Naive thymus-derived CD8-positive, alpha-beta T cell (primary cell): ENCODE data around the gene ZNF296. TPM values are rescaled to one million over a fixed set of nuclear protein-coding genes. Genes with fewer than 3 reads are reported as not detected.

ENCODE experiments used
- ATAC-seq, 2 donors: fragments of 150-1000 bp; cut with Tn5 transposase in 1 of 2; sonication (Bioruptor Pico), chemical (Tn5 transposase) in 1 of 2; 1 replicate in 1 of 2; 2 replicates in 1 of 2; pipeline ENCODE4 v1.10.0; 2021; ENCODE audit warnings: mild to moderate bottlenecking in 2 of 2, moderate library complexity in 2 of 2
- POLR2A ChIA-PET: fragments of 350-600 bp; sonication (Branson Sonifier 250); formaldehyde crosslinking; loops from one replicate; lab custom pipeline; 2021; ENCODE audit warnings: antibody characterized with exemption; lab: Charles Lee
- DNase-seq, 10 donors: peaks; one replicate each; pipeline versions ENCODE4 v3.0.0 to v3.0.0-alpha.2; 2020 to 2022
- H3K27ac Mint-ChIP-seq, 10 donors: one replicate each; pipeline ENCODE4 v1.8.0; 2020 to 2022; ENCODE audit warnings: mild to moderate bottlenecking in 10 of 10, mixed read lengths in 10 of 10, moderate library complexity in 4 of 10, inconsistent platforms in 1 of 10
- H3K27me3 Mint-ChIP-seq, 5 donors: one replicate each; pipeline ENCODE4 v1.8.0; 2021 to 2022; ENCODE audit warnings: mixed read lengths in 5 of 5
- H3K36me3 Mint-ChIP-seq, 3 donors: one replicate each; pipeline ENCODE4 v1.8.0; 2020 to 2022; ENCODE audit warnings: mixed read lengths in 3 of 3, mild to moderate bottlenecking in 2 of 3, inconsistent platforms in 1 of 3
- H3K4me1 Mint-ChIP-seq, 4 donors: one replicate each; pipeline ENCODE4 v1.8.0; 2021 to 2022; ENCODE audit warnings: mixed read lengths in 4 of 4
- H3K4me3 Mint-ChIP-seq, 10 donors: one replicate each; pipeline ENCODE4 v1.8.0; 2020 to 2022; ENCODE audit warnings: mild to moderate bottlenecking in 10 of 10, mixed read lengths in 10 of 10, moderate library complexity in 6 of 10, inconsistent platforms in 1 of 10
- H3K9me3 Mint-ChIP-seq, 9 donors: one replicate each; pipeline ENCODE4 v1.8.0; 2020 to 2022; ENCODE audit warnings: mixed read lengths in 9 of 9, mild to moderate bottlenecking in 3 of 9, inconsistent platforms in 1 of 9, moderate library complexity in 1 of 9
- polyA plus RNA-seq, 3 donors: library from polyadenylated mRNA; unstranded; fragments of 300-500 nt; fragmentation: Illumina TruSeq; gene quantifications; one replicate each; pipeline ENCODE4 v1.2.3, GENCODE V29; 2021
- total RNA-seq, 8 experiments: library from RNA in 2 of 8; stranded (reverse) in 2 of 8; gene quantifications; one replicate each; pipeline ENCODE4 v1.2.3 and lab custom pipeline; 2021 to 2026

The ZNF296 gene
- total and polyA plus RNA-seq, 5 experiments from 2014 or later = 1.0 to 2.4 (median 1.6) TPM

DNA sequence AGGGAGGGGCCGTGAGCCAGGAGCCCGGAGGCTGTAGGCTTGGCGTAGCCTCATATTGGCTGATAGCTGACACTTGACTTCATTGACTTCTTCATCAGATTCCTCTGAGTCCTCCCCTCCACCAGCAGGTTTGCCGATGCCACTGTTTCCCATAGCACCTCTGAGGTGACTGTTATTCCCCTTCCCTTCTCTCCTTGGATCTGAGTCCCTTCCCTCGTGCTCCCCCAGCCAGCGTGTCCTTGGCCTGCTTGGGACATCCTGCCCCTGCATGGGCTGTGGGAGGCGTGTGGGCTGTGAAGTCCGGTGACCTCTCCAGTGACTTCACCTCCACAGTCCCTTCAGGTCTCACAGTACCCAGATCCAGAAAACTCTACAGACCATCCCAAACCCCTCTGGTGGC lies 25.5 kb upstream of the ZNF296 start:
- no peaks in the 10 kb centered on the region for H3K9me3 Mint-ChIP-seq
- no peak for DNase-seq
- peaks cover 49 to 88% (median 82%) of the 10 kb centered on the region in 4 donors for H3K4me1 Mint-ChIP-seq
- no peak for ATAC-seq
- H3K36me3 Mint-ChIP-seq = peaks cover 0 to 2% (median 0%) of the 10 kb centered on the region in 3 donors
- POLR2A ChIA-PET = interaction anchor here (1.0 kb wide), 2 partner anchors 9 to 20 kb away, joined by 3 to 4 read pairs; partner anchors contain the start of gene PPP1R37
- no peaks in the 10 kb centered on the region for H3K27me3 Mint-ChIP-seq
- H3K27ac Mint-ChIP-seq = peak overlapping the region in 7 of 10 donors; percentile 25 to 93 (median 75)
- peak overlapping the region in 1 of 10 donors; percentile 7 for H3K4me3 Mint-ChIP-seq

DNA sequence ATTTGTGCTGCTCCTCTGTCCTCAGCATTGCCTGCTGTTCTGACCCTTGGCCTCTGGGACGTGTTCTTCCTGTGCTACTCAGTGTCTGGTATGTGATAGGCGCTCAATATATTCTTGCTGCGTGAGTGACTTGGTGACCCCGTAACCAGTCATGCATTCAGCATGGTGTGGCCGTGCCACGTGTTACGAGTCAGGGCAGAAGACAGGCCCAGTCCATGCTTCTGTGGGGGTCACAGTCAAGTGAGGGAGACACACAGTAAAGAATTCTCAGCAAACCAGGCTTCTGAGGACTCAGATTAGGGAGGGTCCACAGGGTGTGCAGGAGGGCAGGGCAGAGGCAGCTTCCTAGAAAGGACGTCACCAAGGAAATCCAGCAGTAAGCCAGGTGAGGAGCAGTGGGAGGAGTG lies 24.6 kb upstream of the ZNF296 start:
- Mint-ChIP-seq H3K9me3 (no peaks in the 10 kb centered on the region), H3K36me3 (peaks cover 0 to 2% (median 0%) of the 10 kb centered on the region in 3 donors), H3K4me1 (peaks cover 59 to 93% (median 87%) of the 10 kb centered on the region in 4 donors), H3K27ac (peak overlapping the region in 7 of 10 donors; percentile 29 to 84 (median 72)), H3K27me3 (no peaks in the 10 kb centered on the region), H3K4me3 (no peak overlapping the region)
- POLR2A ChIA-PET = interaction anchor here (1.0 kb wide), 1 partner anchor 8 kb away, joined by 4 read pairs; the partner anchor contains the start of gene PPP1R37
- no peak for DNase-seq
- ATAC-seq = no peak

GRCh38 chr19:45100201-45100600 lies 23.9 kb upstream of the ZNF296 start:
- H3K27me3 Mint-ChIP-seq = no peaks in the 10 kb centered on the region
- DNase-seq (no peak), ATAC-seq (no peak)
- POLR2A ChIA-PET = no interaction called here
- H3K4me3 Mint-ChIP-seq = peak overlapping the region in 2 of 10 donors; percentile 18 to 54
- no peaks in the 10 kb centered on the region for H3K9me3 Mint-ChIP-seq
- H3K4me1 Mint-ChIP-seq = peaks cover 56 to 91% (median 86%) of the 10 kb centered on the region in 4 donors
- peaks cover 0 to 2% (median 0%) of the 10 kb centered on the region in 3 donors for H3K36me3 Mint-ChIP-seq
- H3K27ac Mint-ChIP-seq = peak overlapping the region in 4 of 10 donors; percentile 33 to 81 (median 58)

DNA sequence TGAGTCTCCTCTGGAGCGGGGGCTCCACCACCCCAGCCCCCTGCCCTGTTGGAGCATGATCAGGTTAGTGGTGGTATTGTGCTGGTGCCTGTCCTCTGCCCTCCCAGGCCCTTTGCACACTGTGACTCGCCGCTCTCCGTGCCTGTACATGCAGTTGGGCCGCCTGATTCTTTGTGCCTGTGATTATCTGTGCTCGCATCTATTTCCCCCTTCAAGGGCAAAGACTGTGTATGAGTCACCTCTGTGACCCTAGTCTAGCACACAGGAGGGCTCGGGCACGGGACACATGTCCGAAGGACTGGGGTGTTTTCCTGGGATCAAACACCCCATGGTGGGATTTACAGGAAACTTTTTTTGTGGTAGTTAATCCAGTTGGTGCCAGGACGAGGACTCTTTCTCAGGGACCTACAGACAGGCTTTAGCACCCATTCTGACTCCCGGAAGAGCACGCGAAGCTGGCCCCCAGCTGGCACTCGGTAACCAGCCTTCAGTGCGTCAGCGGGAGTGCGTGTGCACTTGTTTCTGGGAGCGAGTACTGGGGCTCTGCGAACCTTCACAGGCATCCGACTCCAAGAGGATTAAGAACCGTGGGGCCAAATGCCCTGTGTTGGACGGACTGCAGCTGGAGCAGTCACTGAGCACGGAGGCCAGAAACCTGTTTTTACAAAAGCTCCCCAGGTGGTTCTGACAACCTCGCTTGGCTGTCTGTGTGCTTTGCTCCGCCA lies 23.4 kb upstream of the ZNF296 start:
- no peaks in the 10 kb centered on the region for H3K27me3 Mint-ChIP-seq
- peak overlapping the region in 4 of 10 donors; percentile 23 to 45 (median 38) for H3K4me3 Mint-ChIP-seq
- H3K4me1 Mint-ChIP-seq = peaks cover 55 to 90% (median 86%) of the 10 kb centered on the region in 4 donors
- no peaks in the 10 kb centered on the region for H3K9me3 Mint-ChIP-seq
- H3K27ac Mint-ChIP-seq = peak overlapping the region in 9 of 10 donors; percentile 35 to 86 (median 67)
- peaks cover 0 to 2% (median 0%) of the 10 kb centered on the region in 3 donors for H3K36me3 Mint-ChIP-seq
- DNase-seq (no peak), ATAC-seq (no peak)
- POLR2A ChIA-PET = interaction anchor here (1.7 kb wide), 1 partner anchor 53 kb away, joined by 7 read pairs; no protein-coding TSS in a partner anchor

DNA sequence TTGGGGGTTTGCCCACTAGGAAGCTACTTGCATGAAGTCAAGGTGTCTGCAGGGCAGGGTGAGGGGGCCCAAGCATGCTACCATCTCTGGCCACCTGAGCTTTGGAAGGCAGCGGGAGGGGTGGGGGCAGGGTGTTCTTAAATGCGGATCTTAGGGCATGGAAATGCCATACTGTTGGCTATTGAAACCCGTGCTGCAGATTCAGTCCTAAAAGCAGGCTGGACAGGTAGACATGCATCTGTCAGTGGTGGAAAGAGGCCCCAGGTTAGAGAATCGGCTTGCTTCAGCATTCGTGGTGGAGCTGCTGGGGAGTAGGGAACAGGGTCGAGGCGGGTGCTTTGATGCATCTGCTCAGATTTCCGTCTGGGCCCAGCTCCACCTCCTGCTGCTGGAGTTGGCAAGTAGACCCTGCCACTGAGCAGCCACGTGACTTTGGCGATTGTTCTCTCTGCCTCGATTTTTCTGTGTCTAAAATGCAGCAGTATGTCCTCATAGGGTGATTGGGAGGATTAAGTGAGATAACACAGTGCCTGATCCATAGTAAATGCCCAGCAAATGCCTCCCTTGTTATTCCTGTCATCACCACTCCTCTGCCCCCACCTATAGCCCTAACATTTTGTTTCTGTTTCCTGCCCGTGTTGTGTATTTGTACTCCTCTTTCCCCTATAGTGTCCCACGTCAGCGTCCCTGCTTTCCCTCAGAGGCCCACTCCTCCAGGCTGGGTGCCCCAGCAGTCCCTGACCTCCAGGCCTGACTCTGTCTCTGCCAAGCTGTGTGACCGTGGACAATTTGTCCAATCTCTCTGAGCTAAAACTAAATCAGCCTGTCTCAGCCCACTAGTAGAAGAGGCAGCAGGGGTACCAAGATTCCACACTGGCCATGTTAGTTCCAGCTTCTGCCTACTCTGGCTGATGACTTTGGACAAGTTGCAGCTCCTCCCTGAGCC lies 22.5 kb upstream of the ZNF296 start:
- Mint-ChIP-seq H3K27ac (peak overlapping the region; percentile 19 to 90 (median 73)), H3K4me1 (peaks cover 55 to 90% (median 86%) of the 10 kb centered on the region in 4 donors), H3K9me3 (no peaks in the 10 kb centered on the region), H3K4me3 (peak overlapping the region in 7 of 10 donors; percentile 32 to 74 (median 56)), H3K27me3 (no peaks in the 10 kb centered on the region), H3K36me3 (peaks cover 0 to 2% (median 0%) of the 10 kb centered on the region in 3 donors)
- POLR2A ChIA-PET = interaction anchor here (1.7 kb wide), 2 partner anchors 54 to 60 kb away, joined by 4 to 7 read pairs; partner anchors contain the start of gene CLASRP
- DNase-seq (no peak), ATAC-seq (peak in 1 of 2 donors; percentile 24)

DNA sequence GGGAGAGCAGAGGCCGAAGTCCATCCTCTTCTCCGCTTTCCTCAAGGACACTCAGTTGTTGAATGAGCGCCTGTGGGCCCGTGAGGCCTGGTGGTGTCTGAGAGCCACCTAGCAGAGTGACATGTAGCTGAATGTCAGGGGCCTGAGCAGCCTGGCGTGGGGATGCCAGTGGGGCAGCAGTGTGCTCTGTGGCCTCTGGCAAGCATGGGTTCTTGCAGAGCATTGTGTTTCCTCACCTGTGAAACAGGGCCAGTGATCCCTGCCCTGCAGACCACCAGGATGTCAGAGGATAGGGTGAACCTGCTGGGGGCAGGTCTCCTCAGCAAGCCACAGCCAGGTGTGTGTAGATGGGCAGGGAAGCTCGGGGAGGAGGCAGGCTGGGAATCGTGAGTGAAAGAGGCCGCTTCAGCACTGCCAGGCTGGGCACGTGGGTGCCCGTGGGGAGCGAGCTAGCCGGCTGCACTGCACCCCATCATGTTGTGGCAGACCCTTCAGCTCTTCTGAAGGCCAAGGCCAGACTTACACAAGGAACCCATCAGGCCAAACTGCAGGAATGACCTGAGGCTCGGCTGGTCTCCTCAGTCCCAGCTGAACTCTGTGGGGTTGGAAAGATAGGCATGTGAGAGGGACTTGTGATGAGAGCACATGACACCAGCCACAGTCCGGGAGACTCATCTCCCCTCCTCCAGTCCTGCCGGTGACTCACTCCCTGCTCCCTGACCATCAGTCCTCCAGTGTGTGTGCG lies 21.7 kb upstream of the ZNF296 start:
- Mint-ChIP-seq H3K4me1 (peaks cover 57 to 90% (median 84%) of the 10 kb centered on the region in 4 donors), H3K36me3 (peaks cover 0 to 2% (median 0%) of the 10 kb centered on the region in 3 donors), H3K27me3 (no peaks in the 10 kb centered on the region), H3K27ac (peak overlapping the region in 9 of 10 donors; percentile 47 to 90 (median 73)), H3K4me3 (peak overlapping the region in 8 of 10 donors; percentile 26 to 74 (median 50)), H3K9me3 (no peaks in the 10 kb centered on the region)
- POLR2A ChIA-PET = interaction anchor here (1.7 kb wide), 2 partner anchors 55 to 59 kb away, joined by 4 to 7 read pairs; partner anchors contain the start of gene CLASRP
- ATAC-seq = no peak
- DNase-seq = no peak

- H3K27ac Mint-ChIP-seq = peak overlapping the region in 5 of 10 donors; percentile 55 to 84 (median 70)
- H3K36me3 Mint-ChIP-seq = peaks cover 0 to 2% (median 0%) of the 10 kb centered on the region in 3 donors
- H3K4me1 Mint-ChIP-seq = peaks cover 61 to 90% (median 83%) of the 10 kb centered on the region in 4 donors
- H3K4me3 Mint-ChIP-seq = peak overlapping the region in 8 of 10 donors; percentile 20 to 62 (median 28)
- no peak for DNase-seq
- no peaks in the 10 kb centered on the region for H3K9me3 Mint-ChIP-seq
- no peak for ATAC-seq
- H3K27me3 Mint-ChIP-seq = no peaks in the 10 kb centered on the region
- POLR2A ChIA-PET = interaction anchor here (0.7 to 1.7 kb wide), 2 partner anchors 20 to 59 kb away, joined by 4 to 7 read pairs; partner anchors contain the start of gene CLASRP
Measured at GRCh38 chr19:45097450-45097775, 21.1 kb upstream of the ZNF296 start.

DNA sequence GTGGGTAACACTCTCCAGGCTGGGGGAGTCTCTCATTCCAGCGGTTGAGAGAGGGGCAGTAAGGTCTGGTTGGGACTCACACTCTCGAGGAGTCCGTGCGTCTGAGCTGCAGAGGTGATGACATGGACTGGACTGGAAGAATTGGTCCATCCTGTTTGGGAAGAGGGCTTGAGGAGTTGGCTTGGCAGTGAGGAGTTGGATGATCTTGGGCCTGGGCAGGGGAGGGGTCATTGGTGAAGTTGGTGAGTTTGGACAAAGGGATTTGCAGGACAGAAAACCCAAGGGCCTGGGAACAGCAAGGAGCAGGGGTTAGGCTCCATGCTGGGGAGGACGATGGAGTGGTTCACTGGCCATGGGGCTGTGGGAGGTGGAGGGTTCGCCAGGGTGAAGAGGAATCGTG lies 20.4 kb upstream of the ZNF296 start:
- H3K27ac Mint-ChIP-seq = peak overlapping the region in 9 of 10 donors; percentile 25 to 83 (median 73)
- H3K36me3 Mint-ChIP-seq = peaks cover 0 to 2% (median 0%) of the 10 kb centered on the region in 3 donors
- POLR2A ChIA-PET = interaction anchor here (0.7 kb wide), 1 partner anchor 19 kb away, joined by 7 read pairs; no protein-coding TSS in a partner anchor
- peaks cover 64 to 91% (median 80%) of the 10 kb centered on the region in 4 donors for H3K4me1 Mint-ChIP-seq
- ATAC-seq = no peak
- H3K4me3 Mint-ChIP-seq = peak overlapping the region in 9 of 10 donors; percentile 33 to 76 (median 52)
- no peaks in the 10 kb centered on the region for H3K9me3 Mint-ChIP-seq
- H3K27me3 Mint-ChIP-seq = no peaks in the 10 kb centered on the region
- DNase-seq = no peak

GRCh38 chr19:45095496-45096413 lies 19.5 kb upstream of the ZNF296 start:
- DNase-seq (no peak), ATAC-seq (no peak)
- H3K4me3 Mint-ChIP-seq = peak overlapping the region in 8 of 10 donors; percentile 13 to 76 (median 53)
- POLR2A ChIA-PET = no interaction called here
- H3K36me3 Mint-ChIP-seq = peaks cover 0 to 6% (median 4%) of the 10 kb centered on the region in 3 donors
- H3K27me3 Mint-ChIP-seq = no peaks in the 10 kb centered on the region
- H3K9me3 Mint-ChIP-seq = peaks cover 0 to 2% (median 0%) of the 10 kb centered on the region in 9 donors
- H3K27ac Mint-ChIP-seq = peak overlapping the region in 7 of 10 donors; percentile 11 to 88 (median 67)
- peaks cover 61 to 88% (median 78%) of the 10 kb centered on the region in 4 donors for H3K4me1 Mint-ChIP-seq

DNA sequence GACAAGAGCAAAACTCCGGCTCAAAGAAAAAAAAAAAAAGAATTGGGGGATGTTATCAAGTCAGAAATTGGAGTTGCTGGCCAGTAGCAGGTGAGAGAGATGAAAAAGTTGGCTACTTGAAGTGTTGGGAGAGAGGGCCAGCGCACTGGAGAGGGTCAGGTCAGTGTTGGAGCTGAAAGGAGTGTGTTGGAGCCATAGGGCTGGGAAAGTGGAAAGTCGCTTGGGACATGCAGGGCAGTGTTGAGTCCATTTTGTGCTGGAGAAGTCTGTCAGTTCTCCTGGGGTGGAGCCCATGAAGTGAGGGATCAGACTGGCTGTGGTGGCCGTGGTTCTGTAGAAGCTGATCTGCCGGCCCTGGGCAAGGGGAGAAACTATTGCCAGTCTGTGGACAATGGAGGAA lies 18.4 kb upstream of the ZNF296 start:
- Mint-ChIP-seq H3K4me3 (peak overlapping the region; percentile 60 to 99 (median 93)), H3K36me3 (peaks cover 0 to 6% (median 4%) of the 10 kb centered on the region in 3 donors), H3K4me1 (peaks cover 61 to 84% (median 79%) of the 10 kb centered on the region in 4 donors), H3K9me3 (peaks cover 0 to 2% (median 0%) of the 10 kb centered on the region in 9 donors), H3K27ac (peak overlapping the region; percentile 66 to 100 (median 83)), H3K27me3 (no peaks in the 10 kb centered on the region)
- DNase-seq = no peak
- no peak for ATAC-seq
- POLR2A ChIA-PET = interaction anchor here (3.4 kb wide), 1 partner anchor 56 kb away, joined by 26 read pairs; the partner anchor contains the start of gene CLASRP
